Trophoblast cell (in vitro differentiated cells and primary cell): ENCODE measurements around the gene CRIM1.
A peak's percentile ranks its signal among the peaks of the same experiment; 100 is the strongest.

Experiments
- DNase-seq, 2 donors: peaks; one replicate each; pipeline ENCODE4 v3.0.0-alpha.2; 2016
- H2AFZ ChIP-seq: 2 replicates; pipeline ENCODE4 v1.6.1; 2013; ENCODE audit warnings: low read length, moderate library complexity, mild to moderate bottlenecking; ENCODE audit not compliant: insufficient read depth, poor library complexity
- H2AK5ac ChIP-seq: 2 replicates; pipeline ENCODE4 v1.6.1; 2013; ENCODE audit warnings: mild to moderate bottlenecking, low read length
- H2BK120ac ChIP-seq: 2 replicates; pipeline ENCODE4 v1.6.1; 2013; ENCODE audit warnings: low read length, mild to moderate bottlenecking, moderate library complexity; ENCODE audit not compliant: insufficient read depth, poor library complexity
- H2BK12ac ChIP-seq: 2 replicates; pipeline ENCODE4 v1.6.1; 2013; ENCODE audit warnings: mild to moderate bottlenecking, low read length, moderate library complexity
- H2BK5ac ChIP-seq: 2 replicates; pipeline ENCODE4 v1.6.1; 2013; ENCODE audit warnings: low read length, low read depth, moderate library complexity, mild to moderate bottlenecking; ENCODE audit not compliant: poor library complexity
- H3K14ac ChIP-seq: 2 replicates; pipeline ENCODE4 v1.6.1; 2013; ENCODE audit warnings: mild to moderate bottlenecking, low read length
- H3K18ac ChIP-seq: 2 replicates; pipeline ENCODE4 v1.6.1; 2013; ENCODE audit warnings: mild to moderate bottlenecking, low read length
- H3K23ac ChIP-seq: 2 replicates; pipeline ENCODE4 v1.6.1; 2013; ENCODE audit warnings: low read length
- H3K27ac ChIP-seq: 2 replicates; pipeline ENCODE4 v1.5.1; 2013; ENCODE audit warnings: low read depth, mild to moderate bottlenecking, inconsistent platforms, low read length, moderate library complexity
- H3K27me3 ChIP-seq: 2 replicates; pipeline ENCODE4 v1.6.1; 2013; ENCODE audit warnings: inconsistent platforms, mild to moderate bottlenecking, low read length, moderate library complexity; ENCODE audit not compliant: insufficient read depth
- H3K36me3 ChIP-seq, 2 experiments: 1 replicate in 1 of 2; 2 replicates in 1 of 2; pipeline ENCODE4 v1.6.1; 2013; ENCODE audit warnings: low read length in 2 of 2, mild to moderate bottlenecking in 2 of 2, moderate library complexity in 1 of 2; ENCODE audit not compliant: insufficient read depth in 2 of 2, control insufficient read depth in 1 of 2
- H3K4ac ChIP-seq: 2 replicates; pipeline ENCODE4 v1.6.1; 2013; ENCODE audit warnings: low read depth, mild to moderate bottlenecking, low read length, moderate library complexity
- H3K4me1 ChIP-seq, 2 experiments: 1 replicate in 1 of 2; 2 replicates in 1 of 2; pipeline ENCODE4 v1.6.1; 2013; ENCODE audit warnings: low read length in 2 of 2, mild to moderate bottlenecking in 2 of 2, moderate library complexity in 1 of 2; ENCODE audit not compliant: insufficient read depth in 2 of 2, control insufficient read depth in 1 of 2
- H3K4me2 ChIP-seq: 2 replicates; pipeline ENCODE4 v1.6.1; 2013; ENCODE audit warnings: inconsistent platforms, mild to moderate bottlenecking, low read length, moderate library complexity
- H3K4me3 ChIP-seq: 2 replicates; pipeline ENCODE4 v1.5.1; 2013; ENCODE audit warnings: mild to moderate bottlenecking, low read depth, low read length, inconsistent platforms
- H3K79me1 ChIP-seq: one replicate; pipeline ENCODE4 v1.6.1; 2013; ENCODE audit warnings: low read length
- H3K79me2 ChIP-seq: 2 replicates; pipeline ENCODE4 v1.6.1; 2013; ENCODE audit warnings: low read length, mild to moderate bottlenecking; ENCODE audit not compliant: control insufficient read depth, insufficient read depth, poor library complexity
- H3K9ac ChIP-seq: 2 replicates; pipeline ENCODE4 v1.6.1; 2013; ENCODE audit warnings: mild to moderate bottlenecking, low read length
- H3K9me3 ChIP-seq: 2 replicates; pipeline ENCODE4 v1.6.1; 2013; ENCODE audit warnings: low read depth, mild to moderate bottlenecking, control low read depth, inconsistent platforms, low read length; ENCODE audit not compliant: insufficient read depth
- H4K12ac ChIP-seq: 2 replicates; pipeline ENCODE4 v1.6.1; 2013; ENCODE audit warnings: low read depth, mild to moderate bottlenecking, low read length, moderate library complexity
- H4K8ac ChIP-seq: 2 replicates; pipeline ENCODE4 v1.6.1; 2013; ENCODE audit warnings: low read depth, mild to moderate bottlenecking, low read length, moderate library complexity
- H4K91ac ChIP-seq: one replicate; pipeline ENCODE4 v1.6.1; 2013; ENCODE audit warnings: low read depth, mild to moderate bottlenecking, low read length, moderate library complexity
- WGBS: extraction: QIAGEN DNeasy Blood & Tissue Kit; methylation state at CpG from one replicate; pipeline ENCODE4 v1.1.7; 2013; ENCODE audit warnings: missing lambda C conversion rate; ENCODE audit not compliant: insufficient read length, insufficient coverage; ENCODE audit errors: extremely low coverage; 5-methylcytosine and 5-hydroxymethylcytosine counted together

CRIM1 gene

DNA sequence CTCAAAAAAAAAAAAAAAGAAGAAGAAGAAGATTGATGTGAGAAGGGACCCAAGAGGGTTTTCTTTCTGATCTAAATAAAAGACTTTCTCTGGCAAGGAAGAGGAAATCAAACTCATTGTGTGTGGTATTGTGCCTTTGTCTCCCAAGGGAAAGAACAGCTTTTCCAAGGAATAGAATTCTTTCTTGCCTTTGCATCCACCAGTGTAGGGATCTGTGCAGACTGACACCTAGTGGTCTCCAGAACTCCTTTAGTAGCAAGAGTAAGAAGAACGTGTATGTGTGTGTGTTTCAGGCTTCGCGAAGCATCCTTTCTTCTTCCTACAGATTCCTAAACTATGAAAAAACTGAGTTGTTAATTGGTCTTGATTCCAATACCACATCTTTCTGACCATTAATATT is 33.5 kb upstream of the CRIM1 start:
- Histone ChIP-seq H3K23ac (no peak overlapping the region), H4K91ac (no peak overlapping the region), H2BK5ac (no peak overlapping the region), H3K4me3 (no peak overlapping the region), H3K18ac (no peak overlapping the region), H3K14ac (no peak overlapping the region), H2BK120ac (no peak overlapping the region), H3K79me1 (no peaks in the 10 kb centered on the region), H3K9ac (no peak overlapping the region), H2AFZ (no peak overlapping the region), H2BK12ac (no peak overlapping the region), H4K8ac (no peak overlapping the region), H3K4me2 (no peak overlapping the region), H3K9me3 (no peaks in the 10 kb centered on the region), H3K27me3 (no peaks in the 10 kb centered on the region), H3K4ac (no peak overlapping the region), H3K36me3 (no peaks in the 10 kb centered on the region), H2AK5ac (no peak overlapping the region), H3K79me2 (no peaks in the 10 kb centered on the region), H4K12ac (no peak overlapping the region), H3K4me1 (no peaks in the 10 kb centered on the region), H3K27ac (no peak overlapping the region)
- peak in 1 of 2 donors; percentile 40 for DNase-seq
- WGBS, result no CpG with 5 or more reads among the region's 3 CpGs

DNA sequence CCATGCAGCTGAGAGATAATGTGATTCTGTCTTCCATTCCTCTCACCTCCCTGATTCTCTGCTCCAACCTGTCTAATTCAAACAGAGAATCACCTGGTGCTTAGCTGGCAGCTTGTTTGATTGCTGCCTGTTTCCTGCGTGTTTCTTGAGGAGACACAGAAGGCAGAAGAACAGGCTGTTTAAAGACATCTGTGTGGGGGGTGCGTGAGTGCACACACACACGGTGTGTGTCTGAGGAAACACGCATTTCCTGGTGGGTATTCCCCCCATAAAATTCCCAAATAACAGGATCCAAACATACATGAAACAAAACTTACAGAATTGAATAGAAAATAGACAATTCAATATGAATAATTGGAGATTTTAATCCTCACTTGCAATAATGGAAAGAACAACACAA is 29.3 kb upstream of the CRIM1 start:
- Histone ChIP-seq H3K4ac (no peak overlapping the region), H2BK12ac (no peak overlapping the region), H4K8ac (no peak overlapping the region), H4K12ac (no peak overlapping the region), H3K23ac (no peak overlapping the region), H3K4me3 (no peak overlapping the region), H3K9me3 (no peaks in the 10 kb centered on the region), H3K4me1 (peaks cover 0 to 5% of the 10 kb centered on the region in 2 experiments), H4K91ac (no peak overlapping the region), H3K79me2 (no peaks in the 10 kb centered on the region), H3K27ac (no peak overlapping the region), H3K14ac (no peak overlapping the region), H2AFZ (no peak overlapping the region), H2BK5ac (no peak overlapping the region), H3K36me3 (no peaks in the 10 kb centered on the region), H2BK120ac (no peak overlapping the region), H3K9ac (no peak overlapping the region), H3K79me1 (peaks cover 6% of the 10 kb centered on the region), H2AK5ac (no peak overlapping the region), H3K4me2 (no peak overlapping the region), H3K18ac (no peak overlapping the region), H3K27me3 (no peaks in the 10 kb centered on the region)
- no peak for DNase-seq
- WGBS, result no CpG with 5 or more reads among the region's 4 CpGs

DNA sequence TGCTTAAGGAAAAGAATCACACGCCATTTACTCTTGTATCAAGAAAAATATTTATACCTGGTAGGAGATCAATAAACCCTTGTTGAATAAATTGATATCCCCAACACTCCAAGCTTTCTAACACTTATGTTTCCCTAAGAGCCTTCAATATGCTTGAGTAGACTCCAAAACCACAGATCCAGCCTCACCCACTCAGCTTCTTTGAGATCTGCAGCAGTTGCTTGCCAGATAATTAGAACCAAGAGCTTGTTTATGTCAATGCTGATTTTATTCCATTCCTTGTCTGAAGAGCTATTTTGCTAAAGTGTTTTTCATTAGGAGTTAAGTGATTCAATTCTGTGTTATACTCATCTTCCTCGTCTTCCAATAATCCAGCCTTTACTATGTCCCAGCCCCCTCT is 26.3 kb upstream of the CRIM1 start:
- Histone ChIP-seq H3K18ac (no peak overlapping the region), H4K12ac (no peak overlapping the region)
- DNase-seq, result peak in 1 of 2 donors; percentile 44

DNA sequence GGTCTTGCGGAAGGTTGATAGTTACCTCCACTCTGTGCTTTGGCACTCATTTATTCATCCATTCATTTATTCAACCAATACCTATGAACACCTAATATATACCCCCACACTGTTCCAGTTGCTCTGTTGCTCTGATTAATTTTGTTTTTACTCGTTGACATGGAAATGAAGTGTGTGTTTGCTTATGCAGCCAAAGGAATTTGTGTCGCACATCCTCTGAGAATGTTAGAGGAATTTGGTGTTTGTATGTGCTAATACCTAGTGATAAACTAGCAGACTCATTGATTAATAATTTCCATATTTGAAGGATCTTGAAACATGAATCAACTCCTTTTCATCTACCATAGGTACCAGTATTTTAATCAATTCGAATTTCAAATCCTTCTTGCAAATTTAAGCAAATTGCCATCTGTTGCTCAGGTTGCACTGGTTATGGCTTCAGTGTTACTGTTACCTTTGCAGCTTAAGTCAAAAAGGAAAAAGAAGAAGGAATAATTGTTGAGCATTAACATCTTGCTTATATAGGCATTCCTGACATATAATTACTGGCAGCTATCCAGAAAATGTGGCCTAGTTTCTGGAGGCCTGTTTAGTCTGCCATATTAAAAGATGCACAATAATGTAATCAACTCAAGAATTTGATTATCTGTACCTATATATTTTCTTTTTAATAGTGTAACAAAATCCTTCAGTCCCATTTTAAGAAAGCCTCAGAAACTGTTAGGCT is 25.7 kb upstream of the CRIM1 start:
- Histone ChIP-seq H4K12ac (no peak overlapping the region), H3K18ac (no peak overlapping the region), H3K9ac (no peak overlapping the region), H2BK5ac (no peak overlapping the region), H2AK5ac (no peak overlapping the region), H3K4ac (no peak overlapping the region), H3K79me1 (peaks cover 6% of the 10 kb centered on the region), H4K91ac (no peak overlapping the region), H3K36me3 (no peaks in the 10 kb centered on the region), H3K4me2 (no peak overlapping the region), H2AFZ (no peak overlapping the region), H2BK120ac (no peak overlapping the region), H4K8ac (no peak overlapping the region), H3K4me3 (no peak overlapping the region), H3K4me1 (peaks cover 0 to 7% of the 10 kb centered on the region in 2 experiments), H3K23ac (no peak overlapping the region), H3K27me3 (no peaks in the 10 kb centered on the region), H3K9me3 (no peaks in the 10 kb centered on the region), H3K79me2 (no peaks in the 10 kb centered on the region), H3K27ac (peak overlapping the region; percentile 61), H2BK12ac (no peak overlapping the region), H3K14ac (no peak overlapping the region)
- peak; percentile 26 to 92 for DNase-seq
- WGBS, result no CpG with 5 or more reads among the region's 4 CpGs

More for the DNA sequence above, 26.3 kb upstream of the CRIM1 start:
- Histone ChIP-seq H2AK5ac (no peak overlapping the region), H3K27me3 (no peaks in the 10 kb centered on the region), H3K9me3 (no peaks in the 10 kb centered on the region), H3K79me1 (peaks cover 6% of the 10 kb centered on the region), H3K4me2 (no peak overlapping the region), H3K4me3 (no peak overlapping the region), H3K23ac (no peak overlapping the region), H3K14ac (no peak overlapping the region), H3K36me3 (no peaks in the 10 kb centered on the region), H2BK120ac (no peak overlapping the region), H3K4me1 (peaks cover 0 to 7% of the 10 kb centered on the region in 2 experiments), H3K4ac (no peak overlapping the region), H3K9ac (no peak overlapping the region), H2BK5ac (no peak overlapping the region), H2BK12ac (no peak overlapping the region), H3K27ac (no peak overlapping the region), H4K91ac (no peak overlapping the region), H3K79me2 (no peaks in the 10 kb centered on the region), H2AFZ (no peak overlapping the region), H4K8ac (no peak overlapping the region)
- no CpG with 5 or more reads among the region's 2 CpGs for WGBS
